Hindlimb muscle (tissue), 1 donor: ENCODE measurements around the gene F11R. TPM values are rescaled to one million over a fixed set of nuclear protein-coding genes. Genes with fewer than 3 reads are reported as not detected.
"Not testable (repeated sequence)": the region's sequence is repeated elsewhere in the genome, so short reads cannot be mapped to it uniquely, and the experiment has no call there.

ENCODE experiments used
- DNase-seq: peaks from one replicate; pipeline ENCODE4 v3.0.0-alpha.2; 2013
- polyA plus RNA-seq: library from polyadenylated mRNA; unstranded; fragments of 120-200 nt; gene quantifications from one replicate; pipeline ENCODE4 v1.2.1, GENCODE V29; 2013; ENCODE audit not compliant: insufficient read length

The F11R gene
- polyA plus RNA-seq, 1 donor, result 12.4 TPM

DNA sequence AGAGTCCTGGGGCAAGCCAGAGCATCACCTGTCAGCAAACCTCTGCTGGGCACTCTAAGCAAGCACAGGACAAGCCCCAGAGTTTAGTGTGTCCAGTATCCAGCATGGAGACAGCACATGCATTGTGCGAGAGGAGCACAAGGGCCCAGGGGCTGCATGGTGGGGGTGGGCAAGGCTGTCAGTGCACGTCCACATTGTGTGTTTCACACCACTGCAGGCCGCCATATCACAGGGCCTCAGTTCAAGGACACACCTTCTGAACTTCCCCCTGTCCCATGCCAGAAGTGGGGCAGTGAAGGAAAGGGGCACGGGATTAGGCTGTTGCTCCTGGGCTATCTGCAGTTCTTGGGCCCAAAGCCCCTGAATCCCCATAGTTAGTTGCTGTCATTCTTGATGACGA, 18.6 kb upstream of the F11R start:
- DNase-seq, result no peak

- no peak for DNase-seq
Measured at GRCh38 chr1:161039154-161039545, 18.2 kb upstream of the F11R start.

DNA sequence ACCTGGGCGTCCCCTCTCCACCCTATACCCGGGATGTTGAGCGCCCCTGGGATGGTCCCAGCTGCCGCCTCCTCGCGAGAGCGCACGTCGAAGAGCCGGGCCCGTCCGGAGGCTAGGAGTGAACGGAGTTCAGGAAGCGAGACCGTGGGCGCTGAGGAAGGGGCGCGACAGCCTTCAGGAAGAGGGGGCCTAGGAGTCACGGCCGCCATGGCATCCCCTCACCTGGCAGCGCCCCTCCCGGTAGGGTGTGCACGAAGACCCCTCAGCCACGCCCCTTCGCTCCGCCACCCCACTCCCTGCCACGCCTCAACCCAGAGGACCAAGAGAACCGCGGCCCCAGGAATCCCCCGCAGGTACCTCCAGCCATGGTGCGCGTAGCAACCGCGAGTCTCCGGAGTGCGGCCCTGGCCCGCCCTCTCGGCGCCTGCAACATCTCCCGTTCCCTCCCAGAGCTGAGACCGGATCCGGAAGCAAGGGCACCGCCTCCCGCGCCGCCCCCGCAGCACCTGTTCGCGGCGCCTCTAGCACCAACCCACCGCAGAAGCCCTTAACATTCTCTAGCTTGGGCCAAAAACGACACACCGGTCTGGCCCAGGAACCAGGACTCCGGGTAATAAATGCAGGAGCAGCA, 17.7 kb upstream of the F11R start, which contains the start of gene TSTD1:
Gene TSTD1, minus strand, starts transcription at position 442 of the 631 bp plus-strand sequence. Its CDS starts 75 bp downstream, at position 367.
- DNase-seq, result peak; percentile 46

DNA sequence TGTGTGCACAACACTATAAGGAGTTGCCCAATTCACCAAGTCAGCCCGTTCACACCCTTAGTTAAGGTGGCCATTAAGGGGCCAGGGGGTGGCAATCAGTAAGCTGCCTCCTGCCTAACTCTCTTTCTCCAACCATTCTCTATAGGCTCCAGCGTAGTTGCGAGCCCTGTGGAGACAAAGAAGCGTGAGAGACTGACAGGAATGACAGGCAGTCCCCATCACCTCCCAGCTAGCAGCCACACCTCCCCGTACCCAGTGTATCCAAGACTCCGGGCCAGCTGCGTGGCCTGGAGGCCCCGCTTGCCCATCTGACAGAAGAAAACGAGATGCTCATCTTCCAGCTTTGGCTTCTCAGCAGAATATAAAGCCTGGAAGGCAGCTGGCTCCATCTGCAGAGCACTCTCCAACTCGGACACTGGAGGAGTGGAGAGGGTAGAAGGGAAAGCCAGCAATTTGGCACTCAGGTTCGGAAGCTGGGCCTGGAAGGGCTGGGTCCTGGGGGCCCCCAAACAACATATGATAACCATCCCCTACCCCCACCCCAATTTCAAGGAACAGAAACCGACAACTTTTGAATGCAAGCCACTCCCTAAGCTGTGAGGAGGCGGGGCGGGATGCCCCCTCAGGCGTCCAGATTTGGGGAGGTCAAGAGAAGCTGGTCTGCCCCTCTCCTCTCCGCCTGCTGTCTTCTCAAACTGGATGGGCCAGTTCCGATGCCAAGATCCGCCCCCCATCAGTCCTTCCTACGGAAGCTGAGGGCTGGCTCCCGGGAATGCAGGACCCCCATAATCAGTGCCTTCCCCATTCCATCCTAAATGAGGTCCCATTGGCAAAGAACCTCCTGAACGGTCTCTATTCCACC, 16.9 kb upstream of the F11R start:
- DNase-seq, result no peak

GRCh38 chr1:161033751-161034150, 12.8 kb upstream of the F11R start:
- no peak for DNase-seq

DNA sequence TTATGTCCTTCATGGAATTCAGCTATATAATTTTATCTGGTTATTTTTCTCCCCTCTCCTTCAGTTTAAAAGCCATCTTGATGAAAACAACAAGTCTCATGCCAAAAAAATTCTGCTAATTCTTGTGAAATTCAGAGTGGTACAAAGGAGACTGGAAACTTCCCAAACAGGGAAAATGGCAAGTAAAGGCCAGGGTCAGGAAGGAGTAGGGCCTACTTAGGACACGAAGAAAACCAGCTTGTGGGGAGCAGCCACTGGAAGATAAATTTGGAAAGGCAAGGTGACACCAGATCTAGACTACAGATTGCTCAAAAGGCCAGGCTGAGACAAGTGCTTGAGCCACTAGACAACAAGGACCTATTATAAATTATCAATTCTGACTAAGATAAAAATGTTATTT, 11.5 kb upstream of the F11R start:
- DNase-seq, result no peak

GRCh38 chr1:161031874-161032273, 10.9 kb upstream of the F11R start:
- DNase-seq, result no peak

DNA sequence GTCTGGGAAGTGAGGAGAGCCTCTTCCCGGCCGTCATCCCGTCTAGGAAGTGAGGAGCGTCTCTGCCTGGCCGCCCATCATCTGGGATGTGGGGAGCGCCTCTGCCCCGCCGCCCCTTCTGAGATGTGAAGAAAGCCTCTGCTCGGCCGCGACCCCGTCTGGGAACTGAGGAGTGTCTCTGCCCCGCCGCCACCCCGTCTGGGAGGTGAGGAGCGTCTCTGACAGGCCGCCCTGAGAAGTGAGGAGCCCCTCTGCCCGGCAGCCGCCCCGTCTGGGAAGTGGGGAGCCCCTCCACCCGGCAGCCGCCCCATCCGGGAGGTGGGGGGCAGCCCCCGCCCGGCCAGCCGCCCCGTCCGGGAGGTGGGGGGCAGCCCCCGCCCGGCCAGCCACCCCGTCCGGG, 8.5 kb upstream of the F11R start:
- not testable (repeated sequence) for DNase-seq

GRCh38 chr1:161026954-161027353, 6.0 kb upstream of the F11R start:
- DNase-seq, result not testable (repeated sequence)

DNA sequence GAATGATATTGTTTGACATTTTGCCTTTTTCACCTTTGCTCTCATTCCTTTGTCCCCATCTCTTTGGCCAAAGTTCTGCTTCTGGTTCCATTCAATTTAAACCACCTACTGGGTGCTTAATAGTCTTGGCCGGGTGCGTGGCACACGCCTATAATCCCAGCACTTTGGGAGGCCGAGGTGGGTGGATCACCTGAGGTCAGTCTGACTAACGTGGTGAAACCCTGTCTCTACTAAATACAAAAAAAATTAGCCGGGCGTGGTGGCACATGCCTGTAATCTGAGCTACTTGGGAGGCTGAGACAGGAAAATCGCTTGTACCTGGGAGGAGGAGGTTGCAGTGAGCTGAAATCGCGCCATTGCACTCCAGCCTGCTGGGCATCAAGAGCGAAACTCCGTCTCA, 1.5 kb upstream of the F11R start:
- DNase-seq, result not testable (repeated sequence)

DNA sequence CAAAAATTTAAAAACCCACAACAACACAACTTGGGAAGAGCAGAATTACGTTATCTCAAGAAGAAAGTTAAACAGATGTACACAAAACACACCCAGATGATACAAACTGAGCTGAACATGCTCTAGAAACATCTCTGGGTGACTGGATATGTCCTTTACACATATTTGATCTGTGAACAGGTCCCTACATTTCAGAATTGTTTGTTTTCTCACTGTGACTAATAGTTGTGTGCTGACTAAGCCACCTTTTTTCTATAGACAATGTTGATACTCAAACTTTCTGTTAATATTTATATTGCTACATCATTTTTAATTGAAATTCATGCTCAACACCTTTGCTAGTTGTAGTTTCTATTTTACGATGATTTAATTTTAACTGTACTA, 1.0 kb upstream of the F11R start:
- DNase-seq, result no peak

- no peak for DNase-seq
Measured at GRCh38 chr1:161021165-161021969, 415 bp upstream of the F11R start.

GRCh38 chr1:161019751-161020495, 1.0 kb downstream of the F11R start:
- no peak for DNase-seq

GRCh38 chr1:161019111-161019660, 1.8 kb downstream of the F11R start:
- DNase-seq, result not testable (repeated sequence)

DNA sequence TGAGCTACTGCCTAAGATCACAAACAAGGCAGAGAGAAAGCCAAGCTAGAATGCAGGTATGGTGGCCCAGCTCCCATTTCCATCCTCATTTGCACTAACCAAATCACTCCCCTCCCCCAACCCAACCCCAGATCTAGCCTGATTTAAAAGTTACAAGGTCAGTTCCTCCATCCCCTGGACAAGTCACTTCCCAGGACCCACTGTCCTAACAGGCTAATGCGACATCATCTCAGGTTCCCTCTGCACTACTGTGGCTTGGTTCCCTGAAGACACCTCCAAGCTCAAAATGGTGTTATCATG, 2.4 kb downstream of the F11R start:
- DNase-seq, result no peak

- no peak for DNase-seq
Measured at GRCh38 chr1:161017756-161018630, 3.0 kb downstream of the F11R start.

DNA sequence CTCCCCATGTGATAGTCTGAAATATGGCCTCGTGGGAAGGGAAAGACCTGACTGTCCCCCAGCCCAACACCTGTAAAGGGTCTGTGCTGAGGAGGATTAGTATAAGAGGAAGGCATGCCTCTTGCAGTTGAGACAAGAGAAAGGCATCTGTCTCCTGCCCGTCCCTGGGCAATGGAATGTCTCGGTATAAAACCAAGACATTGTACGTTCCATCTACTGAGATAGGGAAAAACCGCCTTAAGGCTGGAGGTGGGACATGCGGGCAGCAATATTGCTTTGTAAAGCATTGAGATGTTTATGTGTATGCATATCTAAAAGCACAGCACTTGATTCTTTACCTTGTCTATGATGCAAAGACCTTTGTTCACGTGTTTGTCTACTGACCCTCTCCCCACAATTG, 3.8 kb downstream of the F11R start:
- not testable (repeated sequence) for DNase-seq

DNA sequence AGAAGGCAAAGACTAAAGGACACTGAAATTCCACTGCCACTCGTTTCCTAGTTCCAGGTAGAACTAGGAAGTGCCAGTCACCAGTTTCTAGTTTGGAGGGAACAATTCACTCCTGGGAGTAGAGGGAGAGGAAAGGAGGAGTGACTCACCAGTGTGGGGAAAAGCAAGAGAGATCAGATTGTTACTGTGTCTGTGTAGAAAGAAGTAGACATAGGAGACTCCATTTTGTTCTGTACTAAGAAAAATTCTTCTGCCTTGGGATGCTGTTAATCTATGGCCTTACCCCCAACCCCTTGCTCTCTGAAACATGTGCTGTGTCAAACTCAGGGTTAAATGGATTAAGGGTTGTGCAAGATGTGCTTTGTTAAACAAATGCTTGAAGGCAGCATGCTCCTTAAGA, 4.3 kb downstream of the F11R start:
- not testable (repeated sequence) for DNase-seq

DNA sequence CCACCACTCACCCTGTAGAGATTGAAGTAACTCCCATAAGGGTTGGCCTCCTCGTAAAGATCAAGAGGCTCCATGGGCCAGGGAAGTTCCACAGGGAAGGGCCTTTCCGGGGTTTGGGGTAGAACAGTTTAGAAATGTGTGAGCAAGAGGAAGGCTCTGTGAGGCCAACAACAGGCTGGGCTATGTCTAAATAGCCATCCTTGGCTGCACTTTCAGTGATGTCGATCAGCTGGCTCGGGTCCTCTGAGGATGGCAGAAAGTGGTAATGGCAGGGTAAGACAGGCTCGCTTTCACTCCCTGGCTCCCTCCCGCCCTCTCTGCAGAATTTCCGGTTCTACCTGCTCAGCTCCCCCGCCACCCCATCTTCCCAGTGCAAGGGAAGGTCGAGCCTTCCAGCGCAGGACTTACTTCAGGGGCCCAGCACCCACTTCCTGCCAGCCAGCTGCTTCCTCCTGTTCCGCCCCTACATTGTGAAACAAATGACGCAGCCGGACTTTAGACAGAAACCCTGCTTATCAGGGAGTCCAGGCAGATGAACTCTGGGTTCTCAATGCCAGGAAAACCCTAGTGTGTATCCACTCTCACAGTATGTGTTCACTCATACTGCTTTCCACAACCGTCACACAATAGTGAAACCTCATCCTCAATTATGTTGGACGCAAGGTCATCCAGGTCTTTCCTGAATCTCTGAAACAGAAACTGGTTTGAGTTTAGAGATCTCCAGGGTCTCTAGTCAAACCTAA, 7.3 kb downstream of the F11R start:
- peak; percentile 54 for DNase-seq

GRCh38 chr1:161013131-161013487, 7.8 kb downstream of the F11R start:
- no peak for DNase-seq

DNA sequence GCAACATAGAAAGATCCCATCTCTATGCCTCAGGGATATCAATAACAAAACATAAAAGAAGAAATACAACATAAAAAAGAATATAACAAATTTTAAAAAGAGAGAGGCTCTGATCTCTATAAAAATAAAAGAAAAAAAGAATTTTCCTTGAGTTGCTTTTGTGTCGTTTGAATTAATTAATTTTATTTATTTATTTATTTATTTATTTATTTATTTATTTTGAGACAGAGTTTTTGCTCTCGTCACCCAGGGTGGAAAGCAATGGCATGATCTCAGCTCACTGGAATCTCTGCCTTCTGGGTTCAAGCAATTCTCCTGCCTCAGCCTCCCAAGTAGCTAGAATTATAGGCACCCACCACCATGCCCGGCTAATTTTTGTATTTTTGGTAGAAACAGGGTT, 8.5 kb downstream of the F11R start:
- no peak for DNase-seq
